ENCODE results near the gene CCDC141.

Gene CCDC141

GRCh38 chr2:178865999-178866398 is 183.9 kb downstream of the CCDC141 start:
- no peak for DNase-seq (ENCODE audit: extremely low read depth, low read depth)
- TF ChIP-seq CTCF (IDR thresholded peaks at IDR 0.05; ENCODE audit: low read depth, low read length), result no peak

GRCh38 chr2:178865146-178865936 is 184.6 kb downstream of the CCDC141 start:
- DNase-seq (ENCODE audit: extremely low read depth, low read depth), result no peak

GRCh38 chr2:178863856-178864620 is 185.9 kb downstream of the CCDC141 start:
- no peak for DNase-seq (ENCODE audit: extremely low read depth, low read depth)
- TF ChIP-seq CTCF (IDR thresholded peaks at IDR 0.05; ENCODE audit: low read depth, low read length), result no peak

More at GRCh38 chr2:178865146-178865936, 184.6 kb downstream of the CCDC141 start:
- TF ChIP-seq CTCF (IDR thresholded peaks at IDR 0.05; ENCODE audit: low read depth, low read length), result no peak

GRCh38 chr2:178863130-178863855 is 186.6 kb downstream of the CCDC141 start:
- DNase-seq (ENCODE audit: extremely low read depth, low read depth), result no peak
- TF ChIP-seq CTCF (IDR thresholded peaks at IDR 0.05; ENCODE audit: low read depth, low read length), result no peak

- no peak for DNase-seq (ENCODE audit: extremely low read depth, low read depth)
- TF ChIP-seq CTCF (IDR thresholded peaks at IDR 0.05; ENCODE audit: low read depth, low read length), result no peak; the same call in 1 of the 2 replicates
Observed at GRCh38 chr2:178860551-178860950, 189.4 kb downstream of the CCDC141 start.

GRCh38 chr2:178859730-178860129 is 190.2 kb downstream of the CCDC141 start:
- TF ChIP-seq CTCF (IDR thresholded peaks at IDR 0.05; ENCODE audit: low read depth, low read length), result no peak
- DNase-seq (ENCODE audit: extremely low read depth, low read depth), result no peak

Data from AG09319 (cell line).